RKO (cell line): ENCODE measurements around the gene FAM13A.
A peak's percentile ranks its signal among the peaks of the same experiment; 100 is the strongest.

Experiments used
- DNase-seq: peaks from one replicate; pipeline ENCODE4 v3.0.0-alpha.2; 2016; ENCODE audit warnings: low spot score

FAM13A gene

GRCh38 chr4:88841635-88842034 is 215.3 kb downstream of the FAM13A start:
- DNase-seq = no peak

- DNase-seq = no peak
Measured at GRCh38 chr4:88836216-88836615, 220.8 kb downstream of the FAM13A start.

- no peak for DNase-seq
Measured at GRCh38 chr4:88831031-88831430, 226.0 kb downstream of the FAM13A start.

GRCh38 chr4:88830598-88830997 is 226.4 kb downstream of the FAM13A start:
- no peak for DNase-seq

GRCh38 chr4:88828842-88829571 is 228.0 kb downstream of the FAM13A start:
- no peak for DNase-seq

GRCh38 chr4:88827442-88827841 is 229.5 kb downstream of the FAM13A start:
- no peak for DNase-seq

GRCh38 chr4:88826771-88827170 is 230.2 kb downstream of the FAM13A start:
- no peak for DNase-seq

- no peak for DNase-seq
Measured at GRCh38 chr4:88825931-88826330, 231.1 kb downstream of the FAM13A start.

GRCh38 chr4:88823058-88823919 is 233.7 kb downstream of the FAM13A start:
- DNase-seq = no peak

GRCh38 chr4:88822034-88822789 is 234.8 kb downstream of the FAM13A start:
- DNase-seq = no peak

- DNase-seq = no peak
Measured at GRCh38 chr4:88821522-88821921, 235.5 kb downstream of the FAM13A start.

- DNase-seq = no peak
Measured at GRCh38 chr4:88820698-88821415, 236.1 kb downstream of the FAM13A start.

- no peak for DNase-seq
Measured at GRCh38 chr4:88819818-88820697, 236.9 kb downstream of the FAM13A start.

GRCh38 chr4:88818631-88819470 is 238.1 kb downstream of the FAM13A start:
- peak; percentile 43 for DNase-seq

GRCh38 chr4:88817740-88818139 is 239.2 kb downstream of the FAM13A start:
- DNase-seq = no peak

- DNase-seq = no peak
Measured at GRCh38 chr4:88816360-88816759, 240.6 kb downstream of the FAM13A start.

GRCh38 chr4:88814043-88814617 is 242.9 kb downstream of the FAM13A start:
- DNase-seq = no peak

- DNase-seq = no peak
Measured at GRCh38 chr4:88813013-88813412, 244.0 kb downstream of the FAM13A start.

- no peak for DNase-seq
Measured at GRCh38 chr4:88812420-88812819, 244.6 kb downstream of the FAM13A start.

GRCh38 chr4:88811904-88812303 is 245.1 kb downstream of the FAM13A start:
- DNase-seq = no peak
